ENCODE measurements around the gene ZNF622. TPM values are rescaled to one million over a fixed set of nuclear protein-coding genes. Genes with fewer than 3 reads are reported as not detected.
"Not testable (repeated sequence)": the region's sequence is repeated elsewhere in the genome, so short reads cannot be mapped to it uniquely, and the experiment has no call there.

Gene ZNF622
- total RNA-seq, 1 donor from 2014 or later = 38.0 TPM

GRCh38 chr5:16480821-16481538 is 15.4 kb upstream of the ZNF622 start:
- no peak for DNase-seq (ENCODE audit: low read depth, low spot score)

- DNase-seq (ENCODE audit: low read depth, low spot score) = no peak
These were observed 14.5 kb upstream of the ZNF622 start for GRCh38 chr5:16480144-16480543.

- no peak for DNase-seq (ENCODE audit: low read depth, low spot score)
These were observed 11.9 kb upstream of the ZNF622 start for GRCh38 chr5:16477541-16477940.

- not testable (repeated sequence) for DNase-seq (ENCODE audit: low read depth, low spot score)
These were observed 10.8 kb upstream of the ZNF622 start for GRCh38 chr5:16476417-16476816.

GRCh38 chr5:16471387-16471786 is 5.8 kb upstream of the ZNF622 start:
- no peak for DNase-seq (ENCODE audit: low read depth, low spot score)

GRCh38 chr5:16467363-16468219 is 2.0 kb upstream of the ZNF622 start:
- DNase-seq (ENCODE audit: low read depth, low spot score) = no peak

GRCh38 chr5:16464664-16465543 is 696 bp downstream of the ZNF622 start:
- DNase-seq (ENCODE audit: low read depth, low spot score) = no peak

- no peak for DNase-seq (ENCODE audit: low read depth, low spot score)
These were observed 1.4 kb downstream of the ZNF622 start for GRCh38 chr5:16464231-16464630.

GRCh38 chr5:16461782-16462181 is 3.8 kb downstream of the ZNF622 start:
- DNase-seq (ENCODE audit: low read depth, low spot score) = no peak

GRCh38 chr5:16461026-16461425 is 4.6 kb downstream of the ZNF622 start:
- no peak for DNase-seq (ENCODE audit: low read depth, low spot score)

- no peak for DNase-seq (ENCODE audit: low read depth, low spot score)
These were observed 6.1 kb downstream of the ZNF622 start for GRCh38 chr5:16459451-16459850.

- DNase-seq (ENCODE audit: low read depth, low spot score) = no peak
These were observed 7.7 kb downstream of the ZNF622 start for GRCh38 chr5:16457853-16458252.

GRCh38 chr5:16457451-16457850 is 8.1 kb downstream of the ZNF622 start:
- no peak for DNase-seq (ENCODE audit: low read depth, low spot score)

GRCh38 chr5:16456103-16456832 is 9.3 kb downstream of the ZNF622 start:
- DNase-seq (ENCODE audit: low read depth, low spot score) = peak; percentile 22

GRCh38 chr5:16455668-16456067 is 9.9 kb downstream of the ZNF622 start:
- no peak for DNase-seq (ENCODE audit: low read depth, low spot score)

GRCh38 chr5:16454686-16455085 is 10.9 kb downstream of the ZNF622 start:
- DNase-seq (ENCODE audit: low read depth, low spot score) = no peak

- no peak for DNase-seq (ENCODE audit: low read depth, low spot score)
These were observed 12.0 kb downstream of the ZNF622 start for GRCh38 chr5:16453609-16454008.

- DNase-seq (ENCODE audit: low read depth, low spot score) = no peak
These were observed 15.4 kb downstream of the ZNF622 start for GRCh38 chr5:16450163-16450562.

GRCh38 chr5:16446993-16447392 is 18.6 kb downstream of the ZNF622 start:
- no peak for DNase-seq (ENCODE audit: low read depth, low spot score)

- DNase-seq (ENCODE audit: low read depth, low spot score) = no peak
These were observed 27.6 kb downstream of the ZNF622 start for GRCh38 chr5:16437977-16438376.

- DNase-seq (ENCODE audit: low read depth, low spot score) = not testable (repeated sequence)
These were observed 29.4 kb downstream of the ZNF622 start for GRCh38 chr5:16436065-16436682.
